GM18873 (cell line): ENCODE data around the gene GSTA3.
"Not testable (repeated sequence)": the region's sequence is repeated elsewhere in the genome, so short reads cannot be mapped to it uniquely, and the experiment has no call there.

ENCODE experiments used
- ATAC-seq: cut with Tn5 transposase; IDR thresholded peaks from one replicate; pipeline ENCODE4 v1.9.1; 2021; ENCODE audit warnings: mild to moderate bottlenecking, moderate library complexity, moderate number of reproducible peaks; ENCODE audit not compliant: unreplicated experiment, low FRiP score

Gene GSTA3

GRCh38 chr6:52870335-52871091, 39.0 kb downstream of the GSTA3 start:
- not testable (repeated sequence) for ATAC-seq

- not testable (repeated sequence) for ATAC-seq
Measured at GRCh38 chr6:52868899-52869298, 40.6 kb downstream of the GSTA3 start.

- no peak for ATAC-seq
Measured at GRCh38 chr6:52868240-52868639, 41.3 kb downstream of the GSTA3 start.

- ATAC-seq = not testable (repeated sequence)
Measured at GRCh38 chr6:52861151-52861550, 48.3 kb downstream of the GSTA3 start.

- ATAC-seq = no peak
Measured at GRCh38 chr6:52858416-52858815, 51.1 kb downstream of the GSTA3 start.

GRCh38 chr6:52856137-52856536, 53.4 kb downstream of the GSTA3 start:
- not testable (repeated sequence) for ATAC-seq

- ATAC-seq = no peak
Measured at GRCh38 chr6:52849137-52849536, 60.4 kb downstream of the GSTA3 start.
